Colonic mucosa (tissue), 4 donors: Measurements from ENCODE around the gene OXLD1. TPM values are rescaled to one million over a fixed set of nuclear protein-coding genes. Genes with fewer than 3 reads are reported as not detected.

ENCODE experiments used
- DNase-seq: peaks from one replicate; pipeline ENCODE4 v3.0.0-alpha.2; 2020
- H3K27ac ChIP-seq: fragments of 200-600 bp; one replicate; pipeline ENCODE4 v1.8.0; 2021
- H3K27me3 ChIP-seq: fragments of 200-600 bp; one replicate; pipeline ENCODE4 v1.8.0; 2021
- H3K36me3 ChIP-seq: fragments of 200-600 bp; one replicate; pipeline ENCODE4 v1.8.0; 2021
- H3K4me1 ChIP-seq: fragments of 200-600 bp; one replicate; pipeline ENCODE4 v1.8.0; 2021; ENCODE audit warnings: mild to moderate bottlenecking
- H3K4me3 ChIP-seq: fragments of 200-600 bp; one replicate; pipeline ENCODE4 v1.8.0; 2021
- H3K9ac ChIP-seq, 2 donors: one replicate each; pipeline ENCODE4 v1.7.0; 2013; ENCODE audit warnings: control low read depth in 2 of 2, low read depth in 2 of 2, low read length in 2 of 2
- H3K9me3 ChIP-seq: fragments of 200-600 bp; one replicate; pipeline ENCODE4 v1.8.0; 2021
- intact Hi-C: fragments of 100-400 bp; cut with DNase I; formaldehyde crosslinking; loops from one replicate; pipeline ENCODE4 v1.14.1; 2022
- total RNA-seq, 2 donors: library from RNA; stranded (reverse); fragmentation: NEBNext Ultra II Directional in 1 of 2; extraction: Animal tissue kit (Norgen Biotek cat#: 25700) in 1 of 2; gene quantifications; one replicate each; pipeline ENCODE4 v1.2.1, GENCODE V29; 2021
- TF ChIP-seq, protein P1 (sequence below): fragments of 200-600 bp; IDR thresholded peaks from one replicate; pipeline ENCODE4 v1.8.0; 2022; ENCODE audit warnings: antibody characterized with exemption, mild to moderate bottlenecking
- donor health status: healthy.
- donor health status: DM: no; HTN: no; CAD: no.
- donor health status: DM: no; HTN: no; CAD: no.

OXLD1 gene
- total RNA-seq, 2 donors from 2014 or later: 21.7 to 42.8 TPM

DNA sequence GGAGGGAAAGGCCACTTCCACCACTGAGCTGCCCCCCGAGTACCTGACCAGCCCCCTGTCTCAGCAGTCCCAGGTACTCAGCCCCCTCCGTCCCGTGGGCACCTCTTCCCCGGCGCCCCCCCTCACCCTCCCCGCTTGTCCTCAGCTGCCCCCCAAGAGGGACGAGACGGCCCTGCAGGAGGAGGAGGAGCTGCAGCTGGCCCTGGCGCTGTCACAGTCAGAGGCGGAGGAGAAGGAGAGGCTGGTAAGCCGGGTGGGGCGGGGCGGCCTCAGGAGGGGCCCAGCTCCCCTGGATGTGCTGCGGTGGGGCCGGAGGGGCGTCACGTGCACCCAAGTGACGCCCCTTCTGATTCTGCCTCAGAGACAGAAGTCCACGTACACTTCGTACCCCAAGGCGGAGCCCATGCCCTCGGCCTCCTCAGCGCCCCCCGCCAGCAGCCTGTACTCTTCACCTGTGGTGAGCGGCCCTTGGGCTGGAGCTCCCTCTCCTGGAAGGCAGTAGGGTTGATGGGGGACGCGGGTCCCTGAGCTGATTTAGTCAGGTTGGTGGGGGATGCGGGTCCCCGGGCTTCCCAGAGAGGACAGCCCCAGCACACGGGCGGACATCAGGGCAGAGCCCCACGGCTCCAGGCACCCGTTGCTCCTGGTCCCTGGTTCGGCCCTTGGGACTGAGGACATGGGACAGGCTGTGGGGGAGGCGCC lies 27.3 kb upstream of the OXLD1 start:
- no peak overlapping the region for H3K9ac ChIP-seq
- TF ChIP-seq, protein P1, sequence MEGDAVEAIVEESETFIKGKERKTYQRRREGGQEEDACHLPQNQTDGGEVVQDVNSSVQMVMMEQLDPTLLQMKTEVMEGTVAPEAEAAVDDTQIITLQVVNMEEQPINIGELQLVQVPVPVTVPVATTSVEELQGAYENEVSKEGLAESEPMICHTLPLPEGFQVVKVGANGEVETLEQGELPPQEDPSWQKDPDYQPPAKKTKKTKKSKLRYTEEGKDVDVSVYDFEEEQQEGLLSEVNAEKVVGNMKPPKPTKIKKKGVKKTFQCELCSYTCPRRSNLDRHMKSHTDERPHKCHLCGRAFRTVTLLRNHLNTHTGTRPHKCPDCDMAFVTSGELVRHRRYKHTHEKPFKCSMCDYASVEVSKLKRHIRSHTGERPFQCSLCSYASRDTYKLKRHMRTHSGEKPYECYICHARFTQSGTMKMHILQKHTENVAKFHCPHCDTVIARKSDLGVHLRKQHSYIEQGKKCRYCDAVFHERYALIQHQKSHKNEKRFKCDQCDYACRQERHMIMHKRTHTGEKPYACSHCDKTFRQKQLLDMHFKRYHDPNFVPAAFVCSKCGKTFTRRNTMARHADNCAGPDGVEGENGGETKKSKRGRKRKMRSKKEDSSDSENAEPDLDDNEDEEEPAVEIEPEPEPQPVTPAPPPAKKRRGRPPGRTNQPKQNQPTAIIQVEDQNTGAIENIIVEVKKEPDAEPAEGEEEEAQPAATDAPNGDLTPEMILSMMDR: no peak
- H3K9me3 ChIP-seq: no peaks in the 10 kb centered on the region
- intact Hi-C loops: no loop called here
- DNase-seq: no peak
- H3K27me3 ChIP-seq: no peaks in the 10 kb centered on the region
- no peak overlapping the region for H3K27ac ChIP-seq
- peaks cover 9% of the 10 kb centered on the region for H3K36me3 ChIP-seq
- H3K4me1 ChIP-seq: no peaks in the 10 kb centered on the region
- H3K4me3 ChIP-seq: no peak overlapping the region

DNA sequence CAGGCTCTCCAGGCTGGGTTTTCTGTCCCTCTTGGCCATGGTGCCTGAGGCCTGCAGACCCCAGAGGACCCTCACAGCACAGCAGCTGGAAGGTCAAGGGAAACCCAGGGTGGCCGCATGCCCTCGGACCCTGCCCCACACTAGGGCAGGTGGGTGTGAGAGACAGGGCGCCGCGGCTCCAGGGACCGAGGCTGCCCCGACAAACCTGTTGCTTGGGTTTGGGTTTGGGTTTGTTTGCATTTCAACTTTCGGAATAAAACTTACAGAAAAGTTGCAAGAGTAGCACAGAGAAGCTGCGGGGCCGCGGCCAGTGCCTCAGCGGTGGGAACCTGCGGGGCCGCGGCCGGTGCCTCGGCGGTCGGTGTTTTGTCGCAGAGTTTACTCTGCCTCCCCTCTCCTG lies 25.2 kb upstream of the OXLD1 start:
- no peak overlapping the region for H3K27ac ChIP-seq
- no peaks in the 10 kb centered on the region for H3K27me3 ChIP-seq
- no peak overlapping the region for H3K9ac ChIP-seq
- H3K9me3 ChIP-seq: no peaks in the 10 kb centered on the region
- DNase-seq: no peak
- intact Hi-C loops: no loop called here
- peaks cover 18% of the 10 kb centered on the region for H3K36me3 ChIP-seq
- TF ChIP-seq, protein P1: no peak
- no peak overlapping the region for H3K4me3 ChIP-seq
- H3K4me1 ChIP-seq: no peaks in the 10 kb centered on the region

DNA sequence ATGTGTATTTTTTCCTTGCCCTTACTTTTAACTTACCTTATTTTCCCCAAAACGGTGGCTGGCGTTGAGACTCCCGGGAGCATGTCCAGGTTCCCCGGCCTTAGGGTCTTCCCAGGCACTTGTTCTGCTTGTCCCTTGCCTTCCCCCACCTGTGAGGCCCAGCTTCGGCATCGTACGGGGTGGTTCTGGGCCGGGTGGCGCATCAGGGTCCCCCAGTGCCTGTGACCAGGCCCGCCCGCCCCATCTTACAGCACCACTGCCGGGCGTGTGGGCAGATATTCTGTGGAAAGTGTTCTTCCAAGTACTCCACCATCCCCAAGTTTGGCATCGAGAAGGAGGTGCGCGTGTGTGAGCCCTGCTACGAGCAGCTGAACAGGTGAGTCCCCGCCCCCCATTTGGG lies 24.8 kb upstream of the OXLD1 start:
- H3K9ac ChIP-seq: no peak overlapping the region
- no peak for DNase-seq
- H3K4me3 ChIP-seq: no peak overlapping the region
- TF ChIP-seq, protein P1: no peak
- no peaks in the 10 kb centered on the region for H3K27me3 ChIP-seq
- peaks cover 23% of the 10 kb centered on the region for H3K36me3 ChIP-seq
- H3K4me1 ChIP-seq: no peaks in the 10 kb centered on the region
- H3K9me3 ChIP-seq: no peaks in the 10 kb centered on the region
- intact Hi-C loops: no loop called here
- no peak overlapping the region for H3K27ac ChIP-seq

DNA sequence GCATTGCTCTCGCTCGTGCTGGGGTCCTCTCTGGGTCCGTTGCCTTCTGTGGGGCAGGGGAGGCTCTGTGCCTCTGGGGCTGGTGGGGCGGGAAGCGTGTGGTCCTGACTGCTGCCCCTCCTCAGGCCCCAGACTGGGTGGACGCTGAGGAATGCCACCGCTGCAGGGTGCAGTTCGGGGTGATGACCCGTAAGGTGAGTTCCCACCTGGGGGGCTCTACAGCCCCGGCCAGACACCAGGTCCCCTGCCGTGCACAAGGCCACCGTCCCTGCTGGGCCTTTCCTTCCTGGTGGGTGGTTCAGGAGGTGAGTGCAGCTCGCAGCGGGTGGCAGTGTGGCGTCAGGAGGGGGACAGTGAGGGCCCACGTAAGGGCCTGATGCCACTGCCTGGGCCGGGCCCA lies 24.1 kb upstream of the OXLD1 start:
- Histone ChIP-seq H3K4me1 (no peaks in the 10 kb centered on the region), H3K27me3 (no peaks in the 10 kb centered on the region), H3K9ac (no peak overlapping the region), H3K27ac (no peak overlapping the region), H3K4me3 (no peak overlapping the region), H3K36me3 (peaks cover 23% of the 10 kb centered on the region), H3K9me3 (no peaks in the 10 kb centered on the region)
- TF ChIP-seq, protein P1: no peak
- no peak for DNase-seq
- intact Hi-C loops: no loop called here

DNA sequence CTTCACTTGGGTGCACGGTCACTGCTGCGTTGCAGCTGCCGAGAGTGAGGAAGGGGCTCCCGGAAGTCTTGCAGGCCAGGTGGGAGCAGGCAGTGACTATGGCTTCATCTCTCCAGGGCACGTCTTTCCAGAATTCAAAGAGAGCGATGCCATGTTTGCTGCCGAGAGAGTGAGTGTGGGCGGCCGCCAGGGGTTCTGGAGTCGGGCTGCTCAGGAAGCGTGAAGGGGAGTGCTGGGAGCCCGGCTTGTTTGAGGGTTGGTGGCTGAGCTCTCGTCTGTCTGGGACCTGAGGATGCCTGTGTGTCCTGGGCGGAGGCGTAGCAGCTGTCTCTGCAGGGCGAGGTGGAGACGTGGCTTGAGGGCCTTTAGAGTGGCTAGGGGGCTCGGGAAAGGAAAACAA lies 23.7 kb upstream of the OXLD1 start:
- DNase-seq: no peak
- H3K27ac ChIP-seq: no peak overlapping the region
- H3K9me3 ChIP-seq: no peaks in the 10 kb centered on the region
- intact Hi-C loops: no loop called here
- peaks cover 23% of the 10 kb centered on the region for H3K36me3 ChIP-seq
- H3K4me3 ChIP-seq: no peak overlapping the region
- H3K4me1 ChIP-seq: peaks cover 3% of the 10 kb centered on the region
- H3K9ac ChIP-seq: no peak overlapping the region
- no peaks in the 10 kb centered on the region for H3K27me3 ChIP-seq
- TF ChIP-seq, protein P1: no peak
